ENCODE data around the gene MYL11.

The MYL11 gene

DNA sequence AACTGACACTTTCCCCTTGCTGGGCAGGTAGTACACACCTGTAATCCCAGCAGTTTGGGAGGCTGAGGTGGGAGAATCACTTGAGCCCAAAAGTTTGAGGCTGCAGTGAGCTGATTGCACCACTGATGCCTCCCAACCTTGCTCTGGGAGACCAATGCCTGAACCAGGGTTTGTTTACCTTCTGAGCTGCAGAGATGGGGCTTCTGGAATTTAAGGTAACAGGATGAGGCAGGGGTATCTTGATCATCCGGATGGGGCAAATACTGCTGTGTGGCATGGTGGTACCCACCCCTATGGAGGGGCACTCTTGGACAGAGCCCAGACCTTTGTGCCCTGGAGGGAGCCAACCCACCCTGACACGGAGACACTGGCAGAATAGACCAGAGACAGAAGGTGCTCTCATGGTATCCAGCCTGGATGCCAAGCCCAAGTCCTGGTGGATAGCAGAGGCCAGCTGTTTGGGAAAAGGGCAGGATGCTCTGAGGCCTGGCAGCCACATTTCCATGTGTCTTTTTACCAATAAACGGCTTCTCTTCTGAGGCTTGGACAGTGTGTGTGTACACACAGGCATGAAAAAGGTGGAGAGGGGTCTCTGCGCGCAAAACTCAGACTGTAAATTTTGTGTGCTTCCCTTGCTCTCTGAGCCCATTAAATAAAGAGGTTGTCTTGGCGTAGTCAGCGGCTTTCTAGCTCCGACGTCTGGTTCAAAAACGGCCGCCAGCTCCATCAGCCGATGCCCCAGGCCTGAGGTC is 25.0 kb downstream of the MYL11 start:
- Histone ChIP-seq H3K27ac (ENCODE audit: low read depth, low read length) (no peak overlapping the region), H3F3A (ENCODE audit: insufficient read depth) (peaks cover 8% of the 10 kb centered on the region; the same call in 1 of the 2 replicates), H3K36me3 (ENCODE audit: low read length) (no peaks in the 10 kb centered on the region), H3K9ac (ENCODE audit: low read length) (peak overlapping the region; percentile 23), H4K20me1 (ENCODE audit: low read depth, low read length) (no peaks in the 10 kb centered on the region), H3K27me3 (ENCODE audit: low read length) (no peaks in the 10 kb centered on the region), H3K9me2 (replicated peaks; ENCODE audit: insufficient read depth, low read length) (no peaks in the 10 kb centered on the region), H3K9me3 (ENCODE audit: insufficient read depth, low read length) (no peaks in the 10 kb centered on the region), H2AFZ (ENCODE audit: low read depth, low read length, severe bottlenecking) (no peak overlapping the region), H3K4me2 (ENCODE audit: low read depth, low read length, poor library complexity, severe bottlenecking) (peak overlapping the region; percentile 39), H3K79me2 (ENCODE audit: insufficient read depth, low read length) (peaks cover 13% of the 10 kb centered on the region; the same call in 1 of the 2 replicates), H3K4me3 (ENCODE audit: insufficient read depth, low read length, poor library complexity, severe bottlenecking) (no peak overlapping the region)
- TF ChIP-seq CTCF (IDR thresholded peaks at IDR 0.05; ENCODE audit: insufficient read depth, low read length, poor library complexity, severe bottlenecking) (no peak), EZH2phosphoT487 (conservative IDR thresholded peaks at IDR 0.05; ENCODE audit: low read length) (no peak)

DNA sequence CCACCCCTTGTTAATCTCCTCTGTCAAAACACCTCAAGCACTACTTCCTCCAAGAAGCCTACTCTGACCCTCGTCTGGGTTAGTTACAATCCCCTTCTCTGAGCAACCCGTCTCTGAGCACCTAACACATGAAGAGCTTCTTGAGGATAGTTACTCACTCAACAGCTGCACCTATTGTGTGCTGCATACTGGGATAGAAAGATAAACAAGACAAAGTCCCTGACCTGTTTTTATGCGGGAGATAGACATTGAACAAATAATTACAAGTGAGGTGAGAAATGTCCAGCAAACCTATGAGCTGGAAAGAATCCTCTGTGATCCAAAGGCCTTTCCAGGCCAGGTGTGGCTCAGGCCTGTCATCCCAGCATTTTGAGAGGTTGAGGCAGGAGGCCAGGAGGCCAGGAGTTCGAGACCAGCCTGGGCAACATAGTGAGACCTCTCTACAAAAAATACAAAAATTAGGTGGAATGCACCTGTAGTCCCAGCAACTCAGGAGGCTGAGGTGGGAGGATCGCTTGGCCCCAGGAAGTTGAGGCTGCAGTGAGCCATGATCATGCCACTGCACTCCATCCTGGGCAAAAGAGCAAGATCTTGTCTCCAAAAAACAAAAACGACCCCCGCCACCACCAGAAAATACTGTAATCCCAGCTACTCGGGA is 27.3 kb downstream of the MYL11 start:
- H3K9ac ChIP-seq (ENCODE audit: low read length): no peak overlapping the region
- H2AFZ ChIP-seq (ENCODE audit: low read depth, low read length, severe bottlenecking): no peak overlapping the region
- H4K20me1 ChIP-seq (ENCODE audit: low read depth, low read length): no peaks in the 10 kb centered on the region
- TF ChIP-seq CTCF (IDR thresholded peaks at IDR 0.05; ENCODE audit: insufficient read depth, low read length, poor library complexity, severe bottlenecking) (no peak), EZH2phosphoT487 (conservative IDR thresholded peaks at IDR 0.05; ENCODE audit: low read length) (no peak)
- H3K9me2 ChIP-seq (replicated peaks; ENCODE audit: insufficient read depth, low read length): no peaks in the 10 kb centered on the region
- H3K4me3 ChIP-seq (ENCODE audit: insufficient read depth, low read length, poor library complexity, severe bottlenecking): no peak overlapping the region
- no peak overlapping the region for H3K27ac ChIP-seq (ENCODE audit: low read depth, low read length)
- H3F3A ChIP-seq (ENCODE audit: insufficient read depth): 0 out of 2 replicates have a peak, but pooled peaks cover 7% of the 10 kb centered on the region
- no peaks in the 10 kb centered on the region for H3K36me3 ChIP-seq (ENCODE audit: low read length)
- H3K9me3 ChIP-seq (ENCODE audit: insufficient read depth, low read length): no peaks in the 10 kb centered on the region
- H3K27me3 ChIP-seq (ENCODE audit: low read length): no peaks in the 10 kb centered on the region
- no peak overlapping the region for H3K4me2 ChIP-seq (ENCODE audit: low read depth, low read length, poor library complexity, severe bottlenecking)
- 0 out of 2 replicates have a peak, but pooled peaks cover 2% of the 10 kb centered on the region for H3K79me2 ChIP-seq (ENCODE audit: insufficient read depth, low read length)

DNA sequence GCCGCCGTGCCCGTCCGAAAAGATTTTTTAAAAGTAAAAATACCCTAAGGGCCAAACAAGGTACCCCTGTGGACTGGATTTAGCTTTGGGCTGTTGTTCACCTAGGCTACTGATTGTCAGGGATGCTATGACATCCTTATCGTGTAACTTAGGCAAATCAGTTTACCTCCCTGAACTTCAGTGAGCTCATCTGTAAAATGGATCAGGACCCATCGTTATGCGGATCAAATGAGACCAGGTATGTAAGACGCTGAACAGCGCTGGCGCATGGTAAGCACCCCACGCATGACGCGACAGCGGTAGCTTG is 32.1 kb downstream of the MYL11 start:
- no peaks in the 10 kb centered on the region for H4K20me1 ChIP-seq (ENCODE audit: low read depth, low read length)
- H3K9ac ChIP-seq (ENCODE audit: low read length): peak overlapping the region; percentile 72
- peak overlapping the region; percentile 13 for H2AFZ ChIP-seq (ENCODE audit: low read depth, low read length, severe bottlenecking)
- no peak overlapping the region for H3K27ac ChIP-seq (ENCODE audit: low read depth, low read length)
- H3K79me2 ChIP-seq (ENCODE audit: insufficient read depth, low read length): no peaks in the 10 kb centered on the region
- H3K4me2 ChIP-seq (ENCODE audit: low read depth, low read length, poor library complexity, severe bottlenecking): peak overlapping the region; percentile 75
- H3K9me2 ChIP-seq (replicated peaks; ENCODE audit: insufficient read depth, low read length): no peaks in the 10 kb centered on the region
- H3K9me3 ChIP-seq (ENCODE audit: insufficient read depth, low read length): no peaks in the 10 kb centered on the region
- H3F3A ChIP-seq (ENCODE audit: insufficient read depth): peaks cover 18% of the 10 kb centered on the region
- peak overlapping the region; percentile 96 for H3K4me3 ChIP-seq (ENCODE audit: insufficient read depth, low read length, poor library complexity, severe bottlenecking)
- H3K27me3 ChIP-seq (ENCODE audit: low read length): no peaks in the 10 kb centered on the region
- no peaks in the 10 kb centered on the region for H3K36me3 ChIP-seq (ENCODE audit: low read length)
- TF ChIP-seq CTCF (IDR thresholded peaks at IDR 0.05; ENCODE audit: insufficient read depth, low read length, poor library complexity, severe bottlenecking) (no peak), EZH2phosphoT487 (conservative IDR thresholded peaks at IDR 0.05; ENCODE audit: low read length) (no peak)
